Hindlimb muscle (tissue), 1 donor: Measurements from ENCODE around the gene TUBB4B. TPM values are rescaled to one million over a fixed set of nuclear protein-coding genes. Genes with fewer than 3 reads are reported as not detected.

ENCODE experiments used
- polyA plus RNA-seq: library from polyadenylated mRNA; unstranded; fragments of 120-200 nt; gene quantifications from one replicate; pipeline ENCODE4 v1.2.1, GENCODE V29; 2013; ENCODE audit not compliant: insufficient read length

The TUBB4B gene
- polyA plus RNA-seq, 1 donor, result 145 TPM

Other genes with a start within 250 kb of the TUBB4B start
- gene PAXX, start 248.9 kb upstream of the TUBB4B start, polyA plus RNA-seq, result 23.9 TPM
- gene CLIC3, start 244.7 kb upstream of the TUBB4B start, polyA plus RNA-seq, result 0.54 TPM
- 18.4 TPM for gene ABCA2, start 213.1 kb upstream of the TUBB4B start, polyA plus RNA-seq
- gene FUT7, start 209.2 kb upstream of the TUBB4B start, polyA plus RNA-seq, result 0.10 TPM
- 44.1 TPM for gene NPDC1, start 195.1 kb upstream of the TUBB4B start, polyA plus RNA-seq
- gene ENTPD2, start 187.2 kb upstream of the TUBB4B start, polyA plus RNA-seq, result 11.0 TPM
- 3.9 TPM for gene SAPCD2, start 170.7 kb upstream of the TUBB4B start, polyA plus RNA-seq
- gene UAP1L1, start 163.8 kb upstream of the TUBB4B start, polyA plus RNA-seq, result 2.5 TPM
- 43.6 TPM for gene MAN1B1, start 154.3 kb upstream of the TUBB4B start, polyA plus RNA-seq
- gene DPP7, start 126.6 kb upstream of the TUBB4B start, polyA plus RNA-seq, result 30.0 TPM
- not detected for gene GRIN1, start 102.1 kb upstream of the TUBB4B start, polyA plus RNA-seq
- not detected for gene LRRC26, start 71.2 kb upstream of the TUBB4B start, polyA plus RNA-seq
- not detected for gene TMEM210, start 69.2 kb upstream of the TUBB4B start, polyA plus RNA-seq
- 36.3 TPM for gene ANAPC2, start 52.7 kb upstream of the TUBB4B start, polyA plus RNA-seq
- 66.5 TPM for gene SSNA1, start 52.6 kb upstream of the TUBB4B start, polyA plus RNA-seq
- gene TPRN, start 40.5 kb upstream of the TUBB4B start, polyA plus RNA-seq, result 14.0 TPM
- gene TMEM203, start 35.6 kb upstream of the TUBB4B start, polyA plus RNA-seq, result 36.1 TPM
- gene NDOR1, start 35.6 kb upstream of the TUBB4B start, polyA plus RNA-seq, result 10.5 TPM
- gene RNF208, start 19.0 kb upstream of the TUBB4B start, polyA plus RNA-seq, result 4.2 TPM
- 2.5 TPM for gene CYSRT1, start 16.1 kb upstream of the TUBB4B start, polyA plus RNA-seq
- 2.1 TPM for gene RNF224, start 13.8 kb upstream of the TUBB4B start, polyA plus RNA-seq
- 1.8 TPM for gene SLC34A3, start 10.4 kb upstream of the TUBB4B start, polyA plus RNA-seq
- not detected for gene STPG3, start 10.0 kb downstream of the TUBB4B start, polyA plus RNA-seq
- gene NELFB, start 14.0 kb downstream of the TUBB4B start, polyA plus RNA-seq, result 53.1 TPM
- gene TOR4A, start 36.4 kb downstream of the TUBB4B start, polyA plus RNA-seq, result 7.9 TPM
- gene NRARP, start 61.0 kb downstream of the TUBB4B start, polyA plus RNA-seq, result 3.9 TPM
- gene EXD3, start 181.9 kb downstream of the TUBB4B start, polyA plus RNA-seq, result 16.6 TPM
- 4.2 TPM for gene NOXA1, start 182.1 kb downstream of the TUBB4B start, polyA plus RNA-seq
- 0.98 TPM for gene ENTPD8, start 200.1 kb downstream of the TUBB4B start, polyA plus RNA-seq
- gene NSMF, start 218.0 kb downstream of the TUBB4B start, polyA plus RNA-seq, result 18.1 TPM